H54 (cell line): Measurements from ENCODE around the gene RORC.
A peak's percentile ranks its signal among the peaks of the same experiment; 100 is the strongest.
"Not testable (repeated sequence)": the region's sequence is repeated elsewhere in the genome, so short reads cannot be mapped to it uniquely, and the experiment has no call there.

Experiments used
- DNase-seq: peaks from one replicate; pipeline ENCODE4 v3.0.0; 2011; ENCODE audit warnings: low spot score, mixed read lengths; ENCODE audit not compliant: insufficient read length
- FAIRE-seq: peaks from 3 replicates; lab custom pipeline; 2011; peaks lifted over from hg19 to GRCh38; lab: Jason Lieb, UNC
- POLR2A ChIP-seq: IDR thresholded peaks from 2 replicates; pipeline ENCODE4 v1.6.1; 2011; ENCODE audit warnings: low read depth, mild to moderate bottlenecking, low read length

Gene RORC

DNA sequence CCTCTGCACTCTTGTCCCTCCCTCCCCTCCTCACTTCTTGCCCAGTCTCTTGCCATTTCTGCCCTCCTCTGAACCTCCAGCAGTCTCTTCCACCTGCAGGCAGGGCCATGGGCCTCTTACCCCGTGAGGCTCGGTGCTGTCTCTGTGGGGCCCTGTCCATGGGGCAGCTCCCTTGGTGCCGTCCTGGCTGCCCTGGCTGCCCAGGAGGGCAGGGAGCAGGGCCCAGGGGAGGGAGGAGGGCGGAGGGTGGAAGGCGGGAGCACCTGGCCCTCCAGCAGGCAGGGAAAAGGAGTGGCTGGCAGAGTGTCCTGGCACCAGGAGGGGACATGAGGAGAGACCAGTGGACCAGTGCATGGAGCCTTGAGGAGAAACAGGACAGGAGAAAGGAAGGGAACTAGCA is at the start of gene RORC:
TSS of gene RORC (minus strand) at position 198 of the 400 bp plus-strand sequence. CDS start at position 160, 38 bp downstream.
- DNase-seq: no peak
- no peak for TF ChIP-seq POLR2A
- FAIRE-seq: no peak

DNA sequence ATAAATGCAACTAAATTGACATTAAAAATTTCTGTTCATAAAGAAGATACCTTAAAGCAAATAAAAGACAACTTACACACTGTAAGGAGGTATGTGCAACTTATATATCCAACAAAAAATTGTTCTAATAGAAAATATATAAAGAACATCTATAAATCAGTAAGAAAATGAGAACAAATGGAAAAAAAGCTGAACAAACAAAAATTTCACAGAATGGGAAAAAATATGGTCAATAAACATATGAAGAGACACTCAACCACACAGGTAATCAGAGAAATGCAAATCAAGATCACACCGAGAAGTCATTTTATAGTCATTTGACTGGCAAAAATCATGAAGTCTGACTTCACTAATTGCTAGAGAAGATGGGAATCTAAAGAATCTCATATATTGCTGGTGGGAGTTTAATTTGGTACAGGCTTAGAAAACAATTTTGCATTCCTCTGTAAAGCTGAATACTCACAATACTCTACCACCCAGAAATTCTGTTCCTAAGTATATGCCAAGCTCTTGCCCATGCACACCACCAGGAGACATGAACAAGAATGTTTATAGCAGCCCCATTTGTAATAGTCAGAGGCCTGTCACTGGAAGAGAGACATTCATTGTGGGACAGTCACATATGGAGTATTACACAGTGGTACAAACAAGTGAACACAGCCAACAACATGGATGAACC is 44.0 kb upstream of the RORC start:
- FAIRE-seq (no peak), DNase-seq (no peak)
- TF ChIP-seq POLR2A: no peak

DNA sequence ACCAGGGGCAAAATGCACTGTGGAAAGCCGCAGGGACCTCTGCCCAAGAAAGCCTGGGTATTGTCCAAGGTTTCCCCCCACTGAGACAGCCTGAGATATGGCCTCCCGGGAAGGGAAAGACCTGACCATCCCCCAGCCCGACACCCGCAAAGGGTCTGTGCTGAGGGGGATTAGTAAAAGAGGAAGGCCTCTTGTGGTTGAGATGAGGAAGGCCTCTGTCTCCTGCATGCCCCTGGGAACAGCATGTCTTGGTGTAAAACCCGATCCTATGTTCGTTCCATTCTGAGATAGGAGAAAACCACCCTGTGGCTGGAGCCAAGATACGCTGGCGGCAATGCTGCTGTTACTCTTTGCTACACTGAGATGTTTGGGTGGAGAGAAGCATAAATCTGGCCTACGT is 41.2 kb upstream of the RORC start:
- not testable (repeated sequence) for FAIRE-seq, DNase-seq

DNA sequence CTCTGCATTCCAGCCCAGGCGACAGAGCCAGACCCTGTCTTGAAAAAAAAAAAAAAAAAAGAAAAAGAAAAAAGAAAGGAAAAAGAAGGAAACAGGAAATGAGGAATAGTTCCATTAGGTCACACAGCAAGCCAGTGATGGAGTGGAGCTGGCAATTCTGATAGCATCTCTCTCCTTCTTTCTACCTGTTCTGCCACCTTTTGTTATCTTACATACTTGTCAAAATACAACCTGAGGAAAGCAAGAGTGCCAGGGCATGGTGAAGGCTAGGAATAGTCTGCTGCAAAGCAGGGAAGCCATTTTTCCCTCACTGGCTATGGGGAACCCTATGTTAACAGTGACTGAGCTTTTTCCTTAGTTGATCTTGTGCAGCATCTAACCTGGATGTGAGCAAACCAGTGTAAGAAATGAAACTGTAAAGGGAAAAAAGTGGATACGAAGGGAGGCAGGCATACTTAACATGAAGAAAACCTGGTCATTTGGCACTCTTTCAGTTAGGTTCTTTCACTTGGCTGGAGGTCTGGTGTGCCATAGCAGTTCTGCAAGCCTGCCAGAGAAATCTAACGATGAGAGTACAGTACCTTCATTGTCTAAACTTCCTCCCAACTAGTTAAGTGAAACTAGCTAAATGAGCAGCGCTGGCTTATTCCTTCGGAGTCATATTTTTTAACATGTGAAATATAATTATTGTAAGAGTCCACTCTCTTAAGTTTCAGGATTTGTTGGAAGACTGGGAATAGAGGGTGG is 39.9 kb upstream of the RORC start:
- DNase-seq: no peak

GRCh38 chr1:151868486-151868885 is 36.9 kb upstream of the RORC start:
- DNase-seq (no peak), FAIRE-seq (no peak)
- no peak for TF ChIP-seq POLR2A

More for the DNA sequence above, 39.9 kb upstream of the RORC start:
- no peak for FAIRE-seq
- TF ChIP-seq POLR2A: no peak

GRCh38 chr1:151867765-151868411 is 36.3 kb upstream of the RORC start:
- no peak for TF ChIP-seq POLR2A
- no peak for DNase-seq

GRCh38 chr1:151867321-151867720 is 35.7 kb upstream of the RORC start:
- FAIRE-seq (no peak), DNase-seq (no peak)
- no peak for TF ChIP-seq POLR2A

More at GRCh38 chr1:151867765-151868411, 36.3 kb upstream of the RORC start:
- peak; percentile 60 for FAIRE-seq

GRCh38 chr1:151864411-151864810 is 32.8 kb upstream of the RORC start:
- no peak for DNase-seq
- TF ChIP-seq POLR2A: no peak
- no peak for FAIRE-seq

- FAIRE-seq (no peak), DNase-seq (no peak)
- no peak for TF ChIP-seq POLR2A
These were observed 31.0 kb upstream of the RORC start for GRCh38 chr1:151862604-151863003.

DNA sequence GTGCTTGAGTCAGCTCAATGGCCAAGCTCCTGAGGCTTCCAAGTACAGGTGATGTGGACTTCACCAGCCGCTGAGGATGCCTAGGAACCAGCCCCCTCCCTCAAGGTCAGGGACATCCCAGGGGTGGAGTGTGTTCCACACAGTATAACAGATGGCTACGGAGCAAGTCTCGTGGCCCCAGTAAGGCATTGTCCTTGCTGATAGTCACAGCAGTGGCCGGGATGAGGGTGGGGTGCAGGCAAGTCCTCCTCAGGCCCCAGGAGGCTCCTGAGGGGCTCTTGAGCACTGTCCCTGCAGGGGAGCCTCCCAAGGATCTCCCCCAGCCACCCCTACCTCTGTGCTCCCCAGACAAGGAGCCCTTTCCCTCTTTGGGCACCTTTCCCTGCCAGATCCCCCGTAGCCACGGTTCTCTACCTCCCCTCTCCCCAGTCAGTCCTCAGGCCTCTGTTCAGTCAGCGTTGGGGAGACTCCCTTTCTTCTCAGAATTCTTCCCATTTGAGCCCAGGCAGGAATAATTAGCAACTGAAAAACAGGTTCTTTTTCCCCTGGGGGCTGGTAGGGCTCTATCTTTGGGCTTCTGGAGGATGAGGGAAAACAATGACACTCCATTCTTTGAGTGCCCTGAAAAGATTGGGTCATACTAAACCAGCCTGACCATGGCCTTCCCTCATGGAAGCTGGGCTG is 29.0 kb upstream of the RORC start:
- DNase-seq (no peak), FAIRE-seq (no peak)
- TF ChIP-seq POLR2A: no peak

DNA sequence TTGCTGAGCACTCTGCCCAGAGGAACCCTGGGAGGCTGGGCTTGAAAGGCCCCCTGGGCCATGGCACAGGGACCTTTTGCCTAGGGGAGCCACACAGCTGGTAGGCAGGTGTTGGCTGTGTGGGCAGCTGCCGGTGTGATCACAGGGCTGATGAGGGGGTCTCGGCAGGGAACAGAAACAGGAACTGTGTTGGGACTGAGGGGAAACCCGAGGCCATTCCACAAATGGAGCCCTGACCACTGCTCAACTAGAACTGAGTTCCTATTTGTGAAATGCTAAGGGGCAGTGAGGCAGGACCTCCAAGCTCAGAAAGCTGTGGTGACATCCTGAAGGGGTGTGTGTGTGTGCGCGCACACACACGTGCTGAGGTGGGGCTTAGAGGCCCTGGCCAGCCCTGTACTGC is 28.3 kb upstream of the RORC start:
- DNase-seq: no peak
- FAIRE-seq: no peak
- no peak for TF ChIP-seq POLR2A

DNA sequence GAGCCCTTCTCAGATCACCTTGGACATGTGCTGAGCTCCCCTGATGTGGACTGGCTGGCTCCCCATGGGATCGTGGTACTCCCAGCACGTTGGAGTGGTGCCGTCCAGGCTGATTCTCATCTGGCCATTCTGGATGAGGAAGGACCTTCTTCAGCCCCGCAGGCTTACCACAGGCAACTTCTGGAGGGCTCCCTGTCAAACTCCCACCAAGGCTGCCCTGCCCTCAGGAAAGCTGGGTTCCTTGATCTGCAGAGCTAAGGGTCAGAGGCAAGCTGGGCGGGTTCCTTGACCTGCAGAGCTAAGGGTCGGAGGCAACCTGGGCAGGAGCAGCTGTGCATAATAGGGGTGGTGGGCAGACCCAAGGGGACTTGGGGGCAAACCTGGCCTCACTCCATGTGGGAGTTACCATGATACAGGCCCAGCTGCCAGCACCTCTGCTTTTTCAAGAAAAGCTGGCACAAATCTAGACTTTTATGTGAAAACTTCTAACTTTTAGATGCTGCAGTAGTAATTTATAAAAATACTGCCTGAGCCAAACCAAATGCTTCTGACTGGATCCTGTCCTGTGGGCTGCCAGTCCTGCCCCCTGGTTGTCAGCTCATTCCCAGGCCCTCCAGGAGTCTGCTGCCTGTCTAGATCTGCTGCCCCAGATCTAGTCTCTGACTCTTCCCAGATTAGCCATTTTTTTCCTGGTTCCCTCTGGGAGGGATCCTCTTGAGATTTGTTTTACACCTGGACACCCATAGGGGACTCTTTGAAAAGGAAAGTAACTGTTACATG is 27.5 kb upstream of the RORC start:
- FAIRE-seq: no peak
- TF ChIP-seq POLR2A: no peak

More for the DNA sequence above, 27.5 kb upstream of the RORC start:
- no peak for DNase-seq
